A204.1 (cell line): ENCODE data around the gene TAOK2.

Source experiments
- FAIRE-seq: peaks from 2 replicates; lab custom pipeline; 2012; peaks lifted over from hg19 to GRCh38; lab: Jason Lieb, UNC

Gene TAOK2

DNA sequence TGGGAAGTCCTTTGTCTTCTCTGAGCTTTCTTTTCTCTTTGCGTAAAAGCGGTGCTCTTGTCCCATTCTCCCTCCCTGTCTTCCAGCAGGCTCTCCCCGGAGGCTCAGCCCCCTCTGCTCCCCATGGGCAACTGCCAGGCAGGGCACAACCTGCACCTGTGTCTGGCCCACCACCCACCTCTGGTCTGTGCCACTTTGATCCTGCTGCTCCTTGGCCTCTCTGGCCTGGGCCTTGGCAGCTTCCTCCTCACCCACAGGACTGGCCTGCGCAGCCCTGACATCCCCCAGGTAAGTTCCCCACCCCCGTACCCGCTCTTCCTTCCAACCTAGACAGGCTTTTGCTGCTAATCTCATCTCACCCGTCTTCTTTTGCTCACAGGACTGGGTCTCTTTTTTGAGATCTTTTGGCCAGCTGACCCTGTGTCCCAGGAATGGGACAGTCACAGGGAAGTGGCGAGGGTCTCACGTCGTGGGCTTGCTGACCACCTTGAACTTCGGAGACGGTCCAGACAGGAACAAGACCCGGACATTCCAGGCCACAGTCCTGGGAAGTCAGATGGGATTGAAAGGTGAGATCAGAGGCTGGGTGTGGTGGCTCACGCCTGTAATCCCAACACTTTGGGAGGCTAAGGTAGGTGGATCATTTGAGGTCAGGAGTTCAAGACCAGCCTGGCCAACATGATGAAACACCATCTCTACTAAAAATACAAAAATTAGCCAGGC lies 10.5 kb upstream of the TAOK2 start:
- no peak for FAIRE-seq

DNA sequence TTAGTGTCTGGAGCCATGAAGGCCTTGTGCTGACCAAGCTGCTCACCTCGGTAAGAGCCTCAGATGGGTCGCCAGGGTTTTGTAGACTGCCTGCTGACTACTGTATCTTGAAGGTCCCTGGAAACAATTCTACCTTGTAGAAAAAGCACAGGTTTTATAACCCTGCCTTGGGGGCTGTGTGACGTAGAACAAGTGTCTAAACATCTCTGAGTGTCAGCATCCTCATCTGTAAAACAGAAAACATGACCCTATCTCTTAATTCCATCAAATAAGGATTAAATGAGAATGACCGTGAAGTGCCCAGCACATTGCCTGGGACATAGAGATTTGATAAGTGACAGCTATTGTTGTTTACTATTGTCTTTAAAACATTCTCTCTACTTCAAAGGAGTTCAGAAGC lies 5.5 kb upstream of the TAOK2 start:
- no peak for FAIRE-seq

DNA sequence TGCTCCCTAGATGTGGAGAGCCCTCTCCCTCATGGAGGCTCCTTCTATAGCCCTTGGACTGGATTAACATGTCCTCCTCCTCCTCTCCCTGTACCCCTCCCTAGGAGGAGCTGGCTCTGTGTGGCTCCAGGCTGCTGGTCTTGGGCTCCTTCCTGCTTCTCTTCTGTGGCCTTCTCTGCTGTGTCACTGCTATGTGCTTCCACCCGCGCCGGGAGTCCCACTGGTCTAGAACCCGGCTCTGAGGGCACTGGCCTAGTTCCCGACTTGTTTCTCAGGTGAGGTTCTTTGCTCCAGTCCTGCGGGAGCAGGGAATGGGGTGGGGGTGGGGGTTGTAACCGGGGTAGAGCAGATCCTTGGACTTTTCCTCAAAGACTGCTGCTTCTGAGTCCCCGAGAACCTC lies 2.4 kb upstream of the TAOK2 start:
- no peak for FAIRE-seq

DNA sequence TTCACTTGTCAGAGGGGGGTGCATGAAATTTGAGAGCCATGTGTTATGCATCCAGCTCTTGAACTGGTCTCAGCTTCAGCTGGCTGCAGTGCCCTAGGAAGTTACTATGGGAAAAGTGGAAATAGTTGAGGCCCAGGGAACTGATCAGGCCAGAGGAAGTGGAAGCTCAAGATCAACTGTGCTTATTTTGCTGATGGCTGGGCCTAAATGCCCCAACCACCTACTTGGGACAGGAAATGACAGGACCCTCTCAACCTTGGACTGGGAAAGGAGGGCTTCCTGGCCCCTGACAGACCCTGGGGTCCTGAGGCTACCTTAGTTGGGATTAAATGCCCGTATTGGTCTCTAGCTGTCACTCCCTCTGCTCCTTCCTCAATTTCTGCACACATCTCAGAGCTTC lies 1.2 kb upstream of the TAOK2 start:
- FAIRE-seq = no peak

DNA sequence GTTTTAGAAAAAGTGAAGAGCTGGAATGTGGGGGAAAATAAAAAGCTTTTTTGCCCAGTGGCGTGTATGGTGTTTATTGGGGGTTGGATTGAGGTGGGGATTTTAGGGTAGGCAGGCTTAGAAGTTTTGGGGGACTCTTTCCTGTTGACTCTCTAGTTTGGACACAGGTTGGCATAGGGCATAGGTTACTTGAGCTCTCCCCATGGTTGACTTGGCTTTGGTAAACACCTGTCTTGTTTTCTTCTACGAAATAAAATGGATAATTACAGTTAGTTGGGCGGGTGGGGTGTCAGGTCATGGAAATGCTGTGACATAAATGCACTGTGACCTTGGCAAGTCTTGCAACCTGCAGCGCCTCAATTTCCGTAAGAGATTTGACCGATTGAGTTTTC lies 680 bp upstream of the TAOK2 start:
- no peak for FAIRE-seq

DNA sequence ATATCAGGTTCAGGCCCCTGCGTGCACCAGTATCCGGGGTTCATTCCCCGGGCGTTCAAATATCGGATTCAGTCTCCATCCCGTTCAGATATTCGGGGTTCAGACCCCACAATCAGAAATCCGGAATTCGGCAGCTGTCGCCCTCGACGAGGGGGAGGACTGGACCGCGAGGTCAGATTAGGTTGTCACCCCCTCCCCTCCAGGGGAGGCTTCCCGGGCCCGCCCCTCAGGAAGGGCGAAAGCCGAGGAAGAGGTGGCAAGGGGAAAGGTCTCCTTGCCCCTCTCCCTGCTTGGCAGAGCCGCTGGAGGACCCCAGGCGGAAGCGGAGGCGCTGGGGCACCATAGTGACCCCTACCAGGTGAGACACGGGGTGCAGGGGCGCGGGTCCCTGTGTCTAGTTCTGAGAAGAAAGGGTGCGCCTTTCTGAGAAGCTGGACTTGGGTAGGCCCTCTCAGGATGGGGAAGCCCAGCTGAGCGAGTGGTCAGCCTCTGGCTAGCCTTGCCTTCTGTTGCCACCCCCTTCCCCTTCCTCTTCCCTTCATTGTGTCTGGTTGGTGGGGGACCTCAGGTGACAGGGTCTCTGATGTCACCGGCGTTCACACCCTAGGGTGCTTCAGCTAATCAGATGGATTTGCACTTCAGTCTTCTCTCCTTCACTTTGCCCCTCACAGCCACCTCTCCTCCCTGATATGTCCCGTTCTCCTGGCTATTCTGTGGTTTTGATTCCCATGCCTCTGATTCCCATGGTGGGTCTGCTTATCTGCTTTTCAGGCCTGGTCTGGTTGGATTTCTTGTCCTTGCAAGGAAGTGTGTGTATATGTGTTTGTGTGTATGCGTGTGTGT lies 844 bp downstream of the TAOK2 start:
- FAIRE-seq = no peak

DNA sequence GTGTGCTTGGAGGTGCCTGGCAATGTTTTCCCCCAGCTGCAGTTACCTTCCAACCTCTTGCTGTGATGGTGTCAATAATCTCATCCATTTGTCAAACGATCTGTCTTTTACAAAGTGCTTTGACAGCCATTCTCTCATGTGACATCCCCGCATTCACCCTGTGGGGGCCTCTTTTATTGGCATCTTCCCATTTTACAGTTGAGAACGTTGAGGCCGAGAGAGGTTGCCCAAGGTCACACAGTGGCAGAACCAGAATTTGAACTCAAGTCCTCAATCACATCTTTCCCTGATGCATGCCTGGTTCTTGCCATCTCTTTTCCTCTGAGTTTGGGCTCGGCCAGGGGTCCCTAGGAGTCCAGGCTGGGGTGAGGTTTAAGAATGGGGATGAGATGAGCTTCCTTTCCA lies 1.5 kb downstream of the TAOK2 start:
- no peak for FAIRE-seq

DNA sequence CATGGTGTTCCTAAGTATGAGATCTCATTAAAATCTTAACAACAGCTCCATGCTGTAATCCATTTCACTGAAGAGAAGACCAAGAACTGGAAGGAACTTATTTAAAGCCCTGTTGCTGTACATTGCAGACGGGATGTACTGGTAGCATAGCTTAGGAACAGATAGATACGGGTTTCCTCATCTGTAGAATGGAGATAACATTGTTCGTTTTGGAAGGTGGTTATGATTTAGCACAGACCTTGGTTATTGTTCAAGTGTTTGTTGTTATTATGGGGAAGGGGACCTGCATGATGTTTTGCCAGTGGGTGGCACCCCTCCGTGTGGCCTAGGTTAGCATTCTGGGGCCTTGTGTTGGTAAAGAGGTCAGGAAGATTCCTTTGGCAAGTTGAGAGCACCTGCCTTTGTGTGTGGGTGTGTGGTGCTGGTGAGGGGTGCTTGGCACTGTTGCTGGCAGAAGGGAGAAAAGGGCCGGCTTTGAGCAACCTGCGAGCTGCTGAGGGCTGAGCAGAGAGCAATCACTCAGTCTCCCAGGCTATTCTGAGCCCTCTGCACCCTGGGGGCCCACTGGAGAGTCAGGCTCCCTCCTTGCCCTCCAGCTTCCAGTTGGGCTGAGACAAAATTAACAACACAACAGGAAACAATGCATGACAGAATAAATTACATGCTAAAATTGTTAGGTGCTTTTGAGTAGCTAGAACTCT lies 2.3 kb downstream of the TAOK2 start:
- FAIRE-seq = no peak

DNA sequence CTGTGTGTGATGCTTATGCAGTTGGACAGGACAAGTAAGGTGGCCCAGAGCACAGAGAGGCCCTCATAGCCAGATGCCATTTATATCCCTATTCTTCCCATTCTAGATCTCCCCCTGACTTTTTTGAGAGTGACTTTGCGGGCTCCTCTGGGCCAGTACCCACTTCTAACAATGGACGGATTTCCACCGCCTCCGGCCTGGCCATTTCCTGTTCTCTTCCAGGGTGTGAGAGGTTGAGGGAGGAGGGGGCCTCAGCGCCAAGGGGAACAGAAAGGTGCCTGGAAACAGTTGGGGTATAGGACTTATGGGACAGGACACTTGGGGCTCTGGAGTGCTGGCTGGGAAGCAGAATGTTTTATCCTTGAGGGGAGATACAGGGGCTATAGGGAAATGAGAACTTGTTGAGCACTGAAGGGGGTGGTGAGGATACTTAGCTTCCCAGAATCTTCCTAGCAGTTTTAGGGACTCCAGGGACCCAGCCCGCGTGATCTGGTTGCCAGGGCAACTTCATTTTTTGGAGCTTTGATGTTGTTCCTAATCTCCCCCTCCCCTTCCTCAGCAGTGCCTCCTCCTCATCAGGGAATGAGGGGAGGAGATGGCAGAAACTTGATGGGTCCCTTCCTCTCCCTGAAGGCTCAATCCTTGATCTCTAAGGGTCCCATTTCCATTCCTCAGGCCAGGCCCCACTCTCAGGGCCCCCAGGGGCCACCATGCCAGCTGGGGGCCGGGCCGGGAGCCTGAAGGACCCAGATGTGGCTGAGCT lies 3.6 kb downstream of the TAOK2 start:
- FAIRE-seq = no peak

DNA sequence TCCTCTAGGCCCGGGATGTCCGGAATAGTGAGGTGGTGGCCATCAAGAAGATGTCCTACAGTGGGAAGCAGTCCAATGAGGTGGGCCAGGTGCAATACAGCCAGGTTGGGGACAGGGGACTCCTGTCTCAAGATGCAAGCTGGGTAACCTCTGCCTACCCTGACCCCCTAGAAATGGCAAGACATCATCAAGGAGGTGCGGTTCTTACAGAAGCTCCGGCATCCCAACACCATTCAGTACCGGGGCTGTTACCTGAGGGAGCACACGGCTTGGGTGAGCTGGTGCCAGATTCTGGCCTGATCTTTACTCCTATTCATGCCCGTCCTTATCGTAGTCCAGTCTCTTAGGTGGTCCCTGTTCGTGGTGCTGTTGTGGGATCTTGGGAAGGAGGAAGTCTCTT lies 4.4 kb downstream of the TAOK2 start:
- FAIRE-seq = no peak

DNA sequence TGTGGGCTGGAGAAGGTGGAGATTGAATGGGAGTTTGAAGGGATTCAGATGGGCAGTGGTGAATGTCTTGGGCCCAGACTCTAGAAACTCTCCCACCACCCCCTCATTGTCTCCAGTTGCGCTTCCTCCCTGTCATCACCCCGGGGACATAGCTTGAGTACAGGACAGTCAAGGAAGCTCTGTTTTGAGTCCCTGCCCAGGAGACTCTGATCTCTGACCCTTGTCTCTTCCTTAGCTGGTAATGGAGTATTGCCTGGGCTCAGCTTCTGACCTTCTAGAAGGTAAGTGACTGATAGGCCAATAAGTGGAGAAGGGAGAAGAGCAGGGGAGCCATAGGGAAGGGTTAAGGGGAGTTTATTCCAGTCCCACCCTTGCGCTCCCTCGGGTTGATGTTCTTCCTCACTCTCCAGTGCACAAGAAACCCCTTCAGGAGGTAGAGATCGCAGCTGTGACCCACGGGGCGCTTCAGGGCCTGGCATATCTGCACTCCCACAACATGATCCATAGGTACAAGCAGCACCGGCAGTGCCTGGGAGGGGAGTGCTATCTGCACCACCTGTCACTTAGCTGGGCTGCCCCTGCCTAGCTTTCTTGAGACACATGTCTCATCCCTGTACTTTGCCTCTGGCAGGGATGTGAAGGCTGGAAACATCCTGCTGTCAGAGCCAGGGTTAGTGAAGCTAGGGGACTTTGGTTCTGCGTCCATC lies 5.0 kb downstream of the TAOK2 start:
- FAIRE-seq = no peak

DNA sequence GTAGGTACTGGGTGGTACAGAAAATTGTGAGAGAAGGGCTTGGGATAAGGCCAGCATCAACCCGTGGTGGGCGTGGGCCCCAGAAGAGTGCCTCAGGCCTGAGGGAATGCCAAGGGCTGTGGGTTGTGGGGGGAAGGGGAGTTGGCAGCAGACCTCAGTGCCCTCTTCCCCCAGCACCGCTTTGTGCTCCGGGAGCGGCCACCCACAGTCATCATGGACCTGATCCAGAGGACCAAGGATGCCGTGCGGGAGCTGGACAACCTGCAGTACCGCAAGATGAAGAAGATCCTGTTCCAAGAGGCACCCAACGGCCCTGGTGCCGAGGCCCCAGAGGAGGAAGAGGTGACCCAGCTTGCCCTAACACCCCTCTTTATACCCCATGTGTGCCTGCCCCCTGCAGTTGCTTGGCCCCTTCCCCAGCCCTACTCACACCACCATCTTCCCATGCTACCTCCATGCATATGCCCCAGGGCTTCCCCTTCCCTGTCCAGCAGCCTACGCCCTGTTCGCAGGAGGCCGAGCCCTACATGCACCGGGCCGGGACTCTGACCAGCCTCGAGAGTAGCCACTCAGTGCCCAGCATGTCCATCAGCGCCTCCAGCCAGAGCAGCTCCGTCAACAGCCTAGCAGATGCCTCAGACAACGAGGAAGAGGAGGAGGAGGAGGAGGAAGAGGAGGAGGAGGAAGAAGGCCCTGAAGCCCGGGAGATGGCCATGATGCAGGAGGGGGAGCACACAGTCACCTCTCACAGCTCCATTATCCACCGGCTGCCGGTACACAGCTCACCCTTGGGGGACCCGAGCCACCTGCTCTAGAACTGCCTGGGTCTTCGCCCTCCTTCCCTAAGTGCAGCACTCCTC lies 9.1 kb downstream of the TAOK2 start:
- FAIRE-seq = no peak

DNA sequence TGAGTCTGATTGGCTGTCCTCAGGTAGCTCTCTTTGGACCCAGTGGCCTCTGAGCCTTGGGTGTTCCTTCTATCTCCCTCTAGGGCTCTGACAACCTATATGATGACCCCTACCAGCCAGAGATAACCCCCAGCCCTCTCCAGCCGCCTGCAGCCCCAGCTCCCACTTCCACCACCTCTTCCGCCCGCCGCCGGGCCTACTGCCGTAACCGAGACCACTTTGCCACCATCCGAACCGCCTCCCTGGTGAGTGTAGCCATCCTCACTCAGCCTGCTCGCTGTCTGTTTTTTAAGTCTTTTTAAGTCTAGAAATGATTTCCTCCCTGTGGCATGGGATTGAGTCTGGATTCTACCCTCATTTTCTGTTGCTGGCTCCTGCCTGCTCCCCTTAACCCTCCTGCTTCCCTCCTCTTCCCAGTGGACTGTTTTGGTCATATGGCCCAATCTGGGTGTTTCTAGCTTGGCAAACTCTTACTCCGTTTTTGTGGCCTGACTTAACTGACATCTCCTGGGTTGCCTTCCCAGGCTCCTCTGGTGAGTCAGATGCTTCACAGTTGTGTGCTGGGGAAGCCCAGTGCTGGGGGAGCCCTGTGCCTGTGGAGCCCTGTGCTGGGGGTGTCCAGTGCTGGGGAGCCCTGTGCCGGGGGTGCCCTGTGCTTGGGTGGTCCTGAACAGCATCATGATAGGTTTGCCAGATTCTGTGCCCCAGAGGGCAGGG lies 9.9 kb downstream of the TAOK2 start:
- FAIRE-seq = no peak

DNA sequence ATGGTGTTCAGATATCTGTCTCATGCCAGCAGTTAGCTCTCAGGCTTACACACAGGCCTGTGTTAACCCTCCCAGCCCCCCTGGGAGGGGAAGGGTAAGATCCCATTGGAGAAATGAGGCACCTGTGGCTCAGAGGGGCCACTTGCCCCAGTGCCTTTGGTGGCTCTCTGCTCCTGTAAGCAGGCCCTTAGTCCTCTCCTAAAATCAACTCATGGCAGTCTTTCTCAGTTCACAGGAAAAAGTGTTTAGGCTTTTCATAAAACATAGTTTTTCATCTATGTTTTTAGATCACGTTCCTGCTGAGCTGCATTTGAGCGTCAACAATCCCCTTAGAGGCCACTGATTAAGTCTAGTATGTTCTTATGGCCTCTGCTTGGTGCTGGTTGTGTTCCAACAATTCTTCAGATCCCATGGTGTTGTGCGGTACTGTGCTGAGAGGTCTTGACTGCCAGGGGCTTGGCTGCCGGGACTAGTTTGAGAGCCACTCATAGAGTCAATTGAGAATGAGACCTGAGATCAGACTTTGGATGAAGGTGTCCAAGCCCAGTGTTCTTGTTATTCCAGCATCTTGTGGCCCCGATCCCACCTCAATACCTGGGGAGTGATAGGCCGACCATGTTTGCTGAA lies 10.6 kb downstream of the TAOK2 start:
- no peak for FAIRE-seq

DNA sequence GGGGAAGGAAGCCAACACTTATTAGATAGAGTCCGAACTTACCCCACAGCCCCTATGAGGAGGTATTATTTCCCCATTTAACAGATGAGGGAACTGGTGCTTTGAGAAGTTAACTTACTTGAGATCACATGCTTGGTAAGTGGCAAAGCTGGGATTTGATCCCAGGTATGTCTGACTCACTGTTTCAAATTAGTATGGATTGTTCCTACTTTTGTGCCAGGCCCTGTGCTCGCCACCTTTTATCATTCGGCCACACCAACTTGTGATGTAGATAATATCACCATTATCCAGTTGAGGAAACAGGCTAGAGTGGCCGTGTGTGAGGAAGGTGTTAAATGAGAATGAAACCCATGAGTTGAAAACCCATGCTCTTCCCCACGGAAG lies 11.1 kb downstream of the TAOK2 start:
- FAIRE-seq = no peak

DNA sequence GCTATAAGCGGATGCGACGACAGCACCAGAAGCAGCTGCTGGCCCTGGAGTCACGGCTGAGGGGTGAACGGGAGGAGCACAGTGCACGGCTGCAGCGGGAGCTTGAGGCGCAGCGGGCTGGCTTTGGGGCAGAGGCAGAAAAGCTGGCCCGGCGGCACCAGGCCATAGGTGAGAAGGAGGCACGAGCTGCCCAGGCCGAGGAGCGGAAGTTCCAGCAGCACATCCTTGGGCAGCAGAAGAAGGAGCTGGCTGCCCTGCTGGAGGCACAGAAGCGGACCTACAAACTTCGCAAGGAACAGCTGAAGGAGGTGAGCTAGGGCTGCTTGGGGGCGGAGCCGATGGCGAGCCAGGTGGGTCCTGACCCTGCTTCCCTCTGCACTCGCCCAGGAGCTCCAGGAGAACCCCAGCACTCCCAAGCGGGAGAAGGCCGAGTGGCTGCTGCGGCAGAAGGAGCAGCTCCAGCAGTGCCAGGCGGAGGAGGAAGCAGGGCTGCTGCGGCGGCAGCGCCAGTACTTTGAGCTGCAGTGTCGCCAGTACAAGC lies 11.7 kb downstream of the TAOK2 start:
- no peak for FAIRE-seq

DNA sequence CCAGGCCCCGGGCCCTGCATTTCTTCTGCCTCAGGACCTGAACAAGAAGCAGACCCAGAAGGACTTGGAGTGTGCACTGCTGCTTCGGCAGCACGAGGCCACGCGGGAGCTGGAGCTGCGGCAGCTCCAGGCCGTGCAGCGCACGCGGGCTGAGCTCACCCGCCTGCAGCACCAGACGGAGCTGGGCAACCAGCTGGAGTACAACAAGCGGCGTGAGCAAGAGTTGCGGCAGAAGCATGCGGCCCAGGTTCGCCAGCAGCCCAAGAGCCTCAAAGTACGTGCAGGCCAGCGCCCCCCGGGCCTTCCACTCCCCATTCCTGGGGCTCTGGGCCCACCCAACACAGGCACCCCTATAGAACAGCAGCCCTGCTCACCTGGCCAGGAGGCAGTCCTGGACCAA lies 12.6 kb downstream of the TAOK2 start:
- FAIRE-seq = no peak

DNA sequence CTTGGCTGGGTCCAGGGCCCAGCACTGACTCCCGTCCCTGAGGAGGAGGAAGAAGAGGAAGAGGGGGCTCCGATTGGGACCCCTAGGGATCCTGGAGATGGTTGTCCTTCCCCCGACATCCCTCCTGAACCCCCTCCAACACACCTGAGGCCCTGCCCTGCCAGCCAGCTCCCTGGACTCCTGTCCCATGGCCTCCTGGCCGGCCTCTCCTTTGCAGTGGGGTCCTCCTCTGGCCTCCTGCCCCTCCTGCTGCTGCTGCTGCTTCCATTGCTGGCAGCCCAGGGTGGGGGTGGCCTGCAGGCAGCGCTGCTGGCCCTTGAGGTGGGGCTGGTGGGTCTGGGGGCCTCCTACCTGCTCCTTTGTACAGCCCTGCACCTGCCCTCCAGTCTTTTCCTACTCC lies 13.3 kb downstream of the TAOK2 start:
- no peak for FAIRE-seq

DNA sequence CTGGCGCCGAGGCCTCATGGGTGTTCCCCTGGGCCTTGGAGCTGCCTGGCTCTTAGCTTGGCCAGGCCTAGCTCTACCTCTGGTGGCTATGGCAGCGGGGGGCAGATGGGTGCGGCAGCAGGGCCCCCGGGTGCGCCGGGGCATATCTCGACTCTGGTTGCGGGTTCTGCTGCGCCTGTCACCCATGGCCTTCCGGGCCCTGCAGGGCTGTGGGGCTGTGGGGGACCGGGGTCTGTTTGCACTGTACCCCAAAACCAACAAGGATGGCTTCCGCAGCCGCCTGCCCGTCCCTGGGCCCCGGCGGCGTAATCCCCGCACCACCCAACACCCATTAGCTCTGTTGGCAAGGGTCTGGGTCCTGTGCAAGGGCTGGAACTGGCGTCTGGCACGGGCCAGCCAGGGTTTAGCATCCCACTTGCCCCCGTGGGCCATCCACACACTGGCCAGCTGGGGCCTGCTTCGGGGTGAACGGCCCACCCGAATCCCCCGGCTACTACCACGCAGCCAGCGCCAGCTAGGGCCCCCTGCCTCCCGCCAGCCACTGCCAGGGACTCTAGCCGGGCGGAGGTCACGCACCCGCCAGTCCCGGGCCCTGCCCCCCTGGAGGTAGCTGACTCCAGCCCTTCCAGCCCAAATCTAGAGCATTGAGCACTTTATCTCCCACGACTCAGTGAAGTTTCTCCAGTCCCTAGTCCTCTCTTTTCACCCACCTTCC lies 13.9 kb downstream of the TAOK2 start:
- FAIRE-seq = no peak
